Caco-2 (cell line): ENCODE results near the gene C17orf100. TPM values are rescaled to one million over a fixed set of nuclear protein-coding genes. Genes with fewer than 3 reads are reported as not detected.

ENCODE experiments used
- BruUV-seq: library from RNA; stranded (reverse); fragments of 400-500 nt; replicated peaks from 2 replicates; lab custom pipeline; 2021; lab: Mats Ljungman, UMichigan
- CTCF ChIA-PET: fragments of 300-600 bp; sonication (Branson Sonifier 250); formaldehyde crosslinking; loops from one replicate; lab custom pipeline; 2022; ENCODE audit warnings: antibody characterized with exemption; lab: Charles Lee
- POLR2A ChIA-PET: fragments of 300-600 bp; sonication (Branson Sonifier 250); formaldehyde crosslinking; loops from one replicate; lab custom pipeline; 2022; ENCODE audit warnings: antibody characterized with exemption; lab: Charles Lee
- DNase-seq, 2 experiments: peaks; one replicate each; pipeline versions ENCODE4 v3.0.0 to v3.0.0-alpha.2; 2020 to 2022
- H3K27me3 ChIP-seq: replicated peaks from 2 replicates; pipeline ENCODE4 v1.6.0; 2011; ENCODE audit warnings: low read length; ENCODE audit not compliant: control insufficient read depth, insufficient read depth
- H3K36me3 ChIP-seq: 2 replicates; pipeline ENCODE4 v1.5.1; 2011; ENCODE audit warnings: low read length; ENCODE audit not compliant: control insufficient read depth, insufficient read depth
- H3K4me1 ChIP-seq: fragments of 250-450 bp; sonication (Bioruptor Pico); 2 replicates; pipeline ENCODE4 v1.5.1; 2020; ENCODE audit warnings: mild to moderate bottlenecking
- H3K4me3 ChIP-seq: 2 replicates; pipeline ENCODE4 v1.5.1; 2011; ENCODE audit warnings: low read depth, mild to moderate bottlenecking, control low read depth, low read length
- H3K9me3 ChIP-seq: fragments of 250-450 bp; sonication (Bioruptor Pico); 2 replicates; pipeline ENCODE4 v1.5.1; 2020; ENCODE audit warnings: mild to moderate bottlenecking, moderate library complexity
- H3K27ac Mint-ChIP-seq: one replicate; pipeline ENCODE4 v1.8.0; 2022; ENCODE audit warnings: mixed read lengths; ENCODE audit not compliant: unreplicated experiment
- H3K27me3 Mint-ChIP-seq: one replicate; pipeline ENCODE4 v1.8.0; 2022; ENCODE audit warnings: mixed read lengths; ENCODE audit not compliant: insufficient read depth, unreplicated experiment
- H3K36me3 Mint-ChIP-seq: one replicate; pipeline ENCODE4 v1.8.0; 2022; ENCODE audit warnings: mild to moderate bottlenecking, mixed read lengths; ENCODE audit not compliant: insufficient read depth, unreplicated experiment
- H3K4me1 Mint-ChIP-seq: one replicate; pipeline ENCODE4 v1.8.0; 2022; ENCODE audit warnings: low read depth, mixed read lengths; ENCODE audit not compliant: unreplicated experiment
- H3K4me3 Mint-ChIP-seq: one replicate; pipeline ENCODE4 v1.8.0; 2022; ENCODE audit warnings: mild to moderate bottlenecking, moderate library complexity, mixed read lengths; ENCODE audit not compliant: unreplicated experiment
- H3K9me3 Mint-ChIP-seq: one replicate; pipeline ENCODE4 v1.8.0; 2022; ENCODE audit warnings: mixed read lengths; ENCODE audit not compliant: unreplicated experiment
- CTCF ChIP-seq, 2 experiments: fragments of 200-600 bp in 1 of 2; IDR thresholded peaks; 1 replicate in 1 of 2; 2 replicates in 1 of 2; pipeline versions ENCODE4 v1.5.1 to v1.8.0; 2011 to 2022; ENCODE audit warnings: antibody characterized with exemption in 1 of 2, control low read depth in 1 of 2, inconsistent platforms in 1 of 2, low read depth in 1 of 2, low read length in 1 of 2, mild to moderate bottlenecking in 1 of 2, moderate library complexity in 1 of 2; ENCODE audit not compliant: insufficient read depth in 1 of 2, severe bottlenecking in 1 of 2, unreplicated experiment in 1 of 2
- intact Hi-C: fragments of 100-400 bp; cut with micrococcal nuclease; formaldehyde crosslinking; loops from one replicate; pipeline ENCODE4 v1.10.0; 2022; ENCODE audit not compliant: unreplicated experiment
- total RNA-seq: library from RNA; stranded (reverse); gene quantifications from 2 replicates; pipeline ENCODE4 v1.2.3, GENCODE V29; 2022

Gene C17orf100
- total RNA-seq, 1 experiment from 2014 or later = 3.1 TPM

DNA sequence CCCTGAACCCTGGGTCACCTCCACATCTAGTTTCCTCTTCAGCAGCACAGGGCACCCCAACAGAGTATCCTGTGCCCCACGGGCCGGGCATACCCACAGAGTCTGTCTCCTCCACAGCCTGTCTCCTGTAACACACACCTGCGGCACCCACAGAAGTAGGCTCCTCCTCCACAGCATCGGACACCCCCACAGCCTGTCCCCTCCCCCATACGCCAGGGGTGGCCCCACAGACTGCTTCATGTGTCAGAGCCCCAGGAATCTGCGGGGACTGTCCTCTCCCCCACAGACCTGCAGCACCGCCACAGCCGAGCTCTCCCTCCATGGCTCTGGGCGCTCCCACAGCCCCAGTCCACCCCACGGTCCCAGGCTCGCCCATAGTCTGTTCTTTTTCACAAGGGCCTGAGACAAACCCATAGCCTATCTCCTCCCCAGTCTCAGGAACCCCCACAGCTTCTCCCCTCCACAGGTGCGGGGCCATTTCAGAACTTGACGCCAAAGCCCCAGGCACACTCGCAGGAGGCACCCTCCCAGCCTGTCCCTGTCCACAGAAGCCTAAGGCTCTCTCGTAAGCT is 12.5 kb upstream of the C17orf100 start:
- POLR2A ChIA-PET = no interaction called here
- no peak for TF ChIP-seq CTCF (IDR thresholded peaks at IDR 0.05; ENCODE audit: insufficient read depth in 1 of 2, low read depth in 1 of 2, low read length in 1 of 2, severe bottlenecking in 1 of 2, unreplicated experiment in 1 of 2)
- Mint-ChIP-seq H3K36me3 (peaks cover 9% of the 10 kb centered on the region), H3K9me3 (no peaks in the 10 kb centered on the region), H3K27ac (peak overlapping the region; percentile 95), H3K4me1 (no peaks in the 10 kb centered on the region), H3K27me3 (no peaks in the 10 kb centered on the region), H3K4me3 (peak overlapping the region; percentile 91)
- CTCF ChIA-PET = interaction anchor here (0.7 kb wide), 1 partner anchor 58 kb away, joined by 3 read pairs; no protein-coding TSS in a partner anchor
- H3K4me1 ChIP-seq = no peaks in the 10 kb centered on the region
- H3K9me3 ChIP-seq = no peaks in the 10 kb centered on the region
- peak overlapping the region; percentile 71 for H3K4me3 ChIP-seq
- no TSS peak for BruUV-seq
- intact Hi-C loops = no loop called here
- no peaks in the 10 kb centered on the region for H3K36me3 ChIP-seq
- H3K27me3 ChIP-seq = no peaks in the 10 kb centered on the region
- no peak for DNase-seq

GRCh38 chr17:6639586-6640535 is 11.7 kb upstream of the C17orf100 start:
- TF ChIP-seq CTCF (IDR thresholded peaks at IDR 0.05; ENCODE audit: insufficient read depth in 1 of 2, low read depth in 1 of 2, low read length in 1 of 2, severe bottlenecking in 1 of 2, unreplicated experiment in 1 of 2) = no peak
- H3K4me3 ChIP-seq = peak overlapping the region; percentile 71
- H3K9me3 Mint-ChIP-seq = no peaks in the 10 kb centered on the region
- POLR2A ChIA-PET = no interaction called here
- H3K27me3 ChIP-seq = no peaks in the 10 kb centered on the region
- no peaks in the 10 kb centered on the region for H3K9me3 ChIP-seq
- H3K27me3 Mint-ChIP-seq = no peaks in the 10 kb centered on the region
- H3K27ac Mint-ChIP-seq = peak overlapping the region; percentile 95
- peak overlapping the region; percentile 91 for H3K4me3 Mint-ChIP-seq
- no peaks in the 10 kb centered on the region for H3K4me1 Mint-ChIP-seq
- intact Hi-C loops = loop anchor here (5.0 kb wide), 1 partner anchor 168 kb away; no protein-coding TSS in a partner anchor
- H3K36me3 ChIP-seq = no peaks in the 10 kb centered on the region
- H3K36me3 Mint-ChIP-seq = peaks cover 9% of the 10 kb centered on the region
- CTCF ChIA-PET = interaction anchor here (0.7 to 1.0 kb wide), 3 partner anchors 9 to 209 kb away, joined by 3 read pairs; no protein-coding TSS in a partner anchor
- BruUV-seq = no TSS peak
- DNase-seq = peak in 1 of 2 experiments; percentile 37
- no peaks in the 10 kb centered on the region for H3K4me1 ChIP-seq
